IMR-90 (cell line): Measurements from ENCODE around the gene CFAP92. TPM values are rescaled to one million over a fixed set of nuclear protein-coding genes. Genes with fewer than 3 reads are reported as not detected.

ENCODE experiments used
- ATAC-seq: fragments of 200-7000 bp; cut with Tn5 transposase; 2 replicates; pipeline ENCODE4 v1.9.1; 2020; ENCODE audit warnings: low read depth, mild to moderate bottlenecking, moderate library complexity
- BruUV-seq: library from RNA; stranded (reverse); fragments of 400-500 nt; replicated peaks from 2 replicates; lab custom pipeline; 2021; lab: Mats Ljungman, UMichigan
- CTCF ChIA-PET: fragments of 300-600 bp; formaldehyde crosslinking; extraction: SDS; loops from one replicate; lab custom pipeline; 2021; ENCODE audit warnings: antibody characterized with exemption; lab: Yijun Ruan, JAX
- POLR2A ChIA-PET: fragments of 300-600 bp; sonication (Branson Sonifier 250); formaldehyde crosslinking; loops from one replicate; lab custom pipeline; 2022; ENCODE audit warnings: antibody characterized with exemption; ENCODE audit not compliant: unreplicated experiment; lab: Charles Lee
- DNase-seq: peaks from one replicate; pipeline ENCODE4 v3.0.0; 2013
- H2AFZ ChIP-seq: replicated peaks from 2 replicates; pipeline ENCODE3; 2013; ENCODE audit warnings: low read length, mild to moderate bottlenecking; ENCODE audit not compliant: poor library complexity
- H2AK5ac ChIP-seq: 2 replicates; pipeline ENCODE4 v1.6.1; 2013; ENCODE audit warnings: low read depth, low read length, inconsistent platforms
- H2AK9ac ChIP-seq: replicated peaks from 2 replicates; pipeline ENCODE3; 2013; ENCODE audit warnings: mild to moderate bottlenecking, low read depth, low read length, moderate library complexity; ENCODE audit not compliant: poor library complexity
- H2BK120ac ChIP-seq: 2 replicates; pipeline ENCODE4 v1.6.1; 2013; ENCODE audit warnings: low read depth, low read length, inconsistent platforms
- H2BK15ac ChIP-seq: 3 replicates; pipeline ENCODE4 v1.6.1; 2013; ENCODE audit warnings: low read depth, low read length, inconsistent platforms
- H2BK20ac ChIP-seq: 2 replicates; pipeline ENCODE4 v1.6.1; 2013; ENCODE audit warnings: low read depth, mild to moderate bottlenecking, inconsistent platforms, low read length, moderate library complexity
- H2BK5ac ChIP-seq: 2 replicates; pipeline ENCODE4 v1.6.1; 2013; ENCODE audit warnings: mild to moderate bottlenecking, low read depth, low read length, inconsistent platforms; ENCODE audit not compliant: poor library complexity, severe bottlenecking
- H3K14ac ChIP-seq: replicated peaks from 2 replicates; pipeline ENCODE4 v1.6.1; 2013; ENCODE audit warnings: low read depth, low read length, inconsistent platforms
- H3K18ac ChIP-seq: 2 replicates; pipeline ENCODE4 v1.6.1; 2013; ENCODE audit warnings: low read depth, low read length, control low read depth
- H3K23ac ChIP-seq: 2 replicates; pipeline ENCODE4 v1.6.1; 2013; ENCODE audit warnings: low read depth, low read length, inconsistent platforms
- H3K27ac ChIP-seq: 2 replicates; pipeline ENCODE4 v1.5.1; 2013; ENCODE audit warnings: mild to moderate bottlenecking, control low read depth, low read length; ENCODE audit not compliant: insufficient read depth
- H3K27me3 ChIP-seq: 2 replicates; pipeline ENCODE4 v1.6.1; 2013; ENCODE audit warnings: low read length; ENCODE audit not compliant: control insufficient read depth, insufficient read depth
- H3K36me3 ChIP-seq: 2 replicates; pipeline ENCODE4 v1.6.1; 2013; ENCODE audit warnings: low read length, mixed read lengths; ENCODE audit not compliant: control insufficient read depth, insufficient read depth
- H3K4ac ChIP-seq: 2 replicates; pipeline ENCODE4 v1.6.1; 2013; ENCODE audit warnings: low read depth, low read length, inconsistent platforms
- H3K4me1 ChIP-seq: 2 replicates; pipeline ENCODE4 v1.6.1; 2013; ENCODE audit warnings: low read length, mixed read lengths; ENCODE audit not compliant: control insufficient read depth, insufficient read depth
- H3K4me2 ChIP-seq: 2 replicates; pipeline ENCODE4 v1.6.1; 2013; ENCODE audit warnings: low read depth, mild to moderate bottlenecking, control low read depth, low read length, moderate library complexity
- H3K4me3 ChIP-seq: 2 replicates; pipeline ENCODE4 v1.5.1; 2013; ENCODE audit warnings: low read depth, mild to moderate bottlenecking, control low read depth, low read length, moderate library complexity; ENCODE audit not compliant: insufficient read depth
- H3K56ac ChIP-seq: 2 replicates; pipeline ENCODE4 v1.6.1; 2013; ENCODE audit warnings: low read length, inconsistent platforms; ENCODE audit not compliant: insufficient read depth; ENCODE audit errors: extremely low read depth
- H3K79me1 ChIP-seq, 2 experiments: 2 replicates each; pipeline ENCODE4 v1.6.1; 2013; ENCODE audit warnings: low read length in 2 of 2, inconsistent platforms in 1 of 2, low read depth in 1 of 2
- H3K9ac ChIP-seq: 2 replicates; pipeline ENCODE4 v1.6.1; 2013; ENCODE audit warnings: low read depth, low read length, control low read depth
- H3K9me1 ChIP-seq: 2 replicates; pipeline ENCODE4 v1.6.1; 2013; ENCODE audit warnings: low read length, inconsistent platforms; ENCODE audit not compliant: insufficient read depth
- H3K9me3 ChIP-seq: 2 replicates; pipeline ENCODE4 v1.6.1; 2013; ENCODE audit warnings: low read length; ENCODE audit not compliant: control insufficient read depth, insufficient read depth
- H4K20me1 ChIP-seq: 2 replicates; pipeline ENCODE4 v1.6.1; 2013; ENCODE audit warnings: low read length, inconsistent platforms; ENCODE audit not compliant: insufficient read depth
- H4K5ac ChIP-seq: 2 replicates; pipeline ENCODE4 v1.6.1; 2013; ENCODE audit warnings: mild to moderate bottlenecking, low read depth, low read length, control low read depth
- H4K8ac ChIP-seq, 2 experiments: 2 replicates each; pipeline ENCODE4 v1.6.1; 2013; ENCODE audit warnings: low read depth in 2 of 2, low read length in 2 of 2, control low read depth in 1 of 2, inconsistent platforms in 1 of 2
- H4K91ac ChIP-seq: 2 replicates; pipeline ENCODE4 v1.6.1; 2013; ENCODE audit warnings: low read depth, low read length, inconsistent platforms; ENCODE audit not compliant: insufficient read depth
- BHLHE40 ChIP-seq: fragments of 150-350 bp; IDR thresholded peaks from 2 replicates; pipeline ENCODE4 v1.6.1; 2016; ENCODE audit warnings: mild to moderate bottlenecking, low read depth, low read length
- CEBPB ChIP-seq: IDR thresholded peaks from 2 replicates; pipeline ENCODE4 v1.6.1; 2012; ENCODE audit warnings: low read depth, low read length, improper control_type of control experiment
- CHD1 ChIP-seq: IDR thresholded peaks from 2 replicates; pipeline ENCODE4 v1.6.1; 2012; ENCODE audit warnings: low read depth, low read length, improper control_type of control experiment
- CTCF ChIP-seq: conservative IDR thresholded peaks from 2 replicates; pipeline ENCODE4 v1.5.1; 2012; ENCODE audit warnings: mild to moderate bottlenecking, low read depth, low read length, improper control_type of control experiment
- ELK1 ChIP-seq: fragments of 150-350 bp; IDR thresholded peaks from 2 replicates; pipeline ENCODE4 v1.6.1; 2016; ENCODE audit warnings: low read depth, mild to moderate bottlenecking, low read length, moderate library complexity, borderline replicate concordance
- FOS ChIP-seq: fragments of 150-350 bp; IDR thresholded peaks from 2 replicates; pipeline ENCODE4 v1.6.1; 2016; ENCODE audit warnings: low read depth, low read length
- MAFK ChIP-seq: IDR thresholded peaks from 2 replicates; pipeline ENCODE4 v1.6.1; 2012; ENCODE audit warnings: low read depth, low read length, improper control_type of control experiment
- MAZ ChIP-seq: IDR thresholded peaks from 2 replicates; pipeline ENCODE4 v1.6.1; 2012; ENCODE audit warnings: low read depth, mild to moderate bottlenecking, low read length, improper control_type of control experiment, moderate library complexity, borderline replicate concordance
- MXI1 ChIP-seq: IDR thresholded peaks from 2 replicates; pipeline ENCODE4 v1.6.1; 2012; ENCODE audit warnings: low read depth, mild to moderate bottlenecking, low read length, moderate library complexity, borderline replicate concordance
- NFE2L2 ChIP-seq: fragments of 150-350 bp; IDR thresholded peaks from 2 replicates; pipeline ENCODE4 v1.6.1; 2016; ENCODE audit warnings: low read depth, mild to moderate bottlenecking, low read length
- POLR2A ChIP-seq: IDR thresholded peaks from 2 replicates; pipeline ENCODE4 v1.6.1; 2012; ENCODE audit warnings: mild to moderate bottlenecking, low read depth, low read length
- RAD21 ChIP-seq: IDR thresholded peaks from 2 replicates; pipeline ENCODE4 v1.6.1; 2012; ENCODE audit warnings: low read length, improper control_type of control experiment
- RCOR1 ChIP-seq: IDR thresholded peaks from 2 replicates; pipeline ENCODE4 v1.6.1; 2012; ENCODE audit warnings: mild to moderate bottlenecking, low read length, improper control_type of control experiment; ENCODE audit not compliant: insufficient replicate concordance
- RFX5 ChIP-seq: IDR thresholded peaks from 2 replicates; pipeline ENCODE4 v1.8.0; 2012; ENCODE audit warnings: low read depth, mild to moderate bottlenecking, low read length, moderate library complexity
- SMC3 ChIP-seq: fragments of 150-350 bp; IDR thresholded peaks from 2 replicates; pipeline ENCODE4 v1.6.1; 2016; ENCODE audit warnings: low read depth, mild to moderate bottlenecking, antibody characterized with exemption, low read length, moderate library complexity
- USF2 ChIP-seq: fragments of 150-350 bp; IDR thresholded peaks from 2 replicates; pipeline ENCODE4 v1.6.1; 2017; ENCODE audit warnings: mild to moderate bottlenecking, antibody characterized with exemption, low read length, low read depth
- WGBS, 2 experiments: methylation state at CpG; one replicate each; pipeline versions ENCODE4 v1.1.5 to v1.1.7; 2013; ENCODE audit warnings: missing lambda C conversion rate in 2 of 2; ENCODE audit not compliant: insufficient read length in 1 of 2; ENCODE audit errors: extremely low coverage in 2 of 2; 5-methylcytosine and 5-hydroxymethylcytosine counted together
- dilution Hi-C: fragments of 300-500 bp; cut with HindIII; formaldehyde crosslinking; loops from one replicate; pipeline ENCODE4 v1.14.3; 2018; ENCODE audit warnings: low sequenced_read_pairs; ENCODE audit not compliant: unreplicated experiment
- in situ Hi-C: fragments of 300-500 bp; cut with MboI; formaldehyde crosslinking; loops from 3 replicates; pipeline ENCODE4 v1.14.3; 2019; ENCODE audit warnings: low sequenced_read_pairs, inconsistent platforms, mixed read lengths
- intact Hi-C: fragments of 100-400 bp; cut with micrococcal nuclease; formaldehyde crosslinking; loops from 2 replicates; pipeline ENCODE4 v1.10.0; 2022
- polyA plus RNA-seq, 3 experiments: library from polyadenylated mRNA; depleted of rRNA; stranded (reverse); fragments of >200 nt; gene quantifications; 2 replicates each; pipeline ENCODE4 v1.2.3, GENCODE V29; 2012; ENCODE audit warnings: low replicate concordance in 1 of 3
- total RNA-seq: library from RNA; depleted of rRNA; stranded (reverse); fragments of >200 nt; gene quantifications from 2 replicates; pipeline ENCODE4 v1.2.3, GENCODE V29; 2012

Gene CFAP92
- total and polyA plus RNA-seq, 2 of the 4 experiments (the other 2 are of a cell fraction) = not detected

GRCh38 chr3:128922804-128923459 is 70.9 kb downstream of the CFAP92 start:
- Histone ChIP-seq H4K8ac (no peak overlapping the region), H3K9me1 (no peaks in the 10 kb centered on the region), H2BK120ac (no peak overlapping the region), H3K4me3 (no peak overlapping the region), H4K20me1 (no peaks in the 10 kb centered on the region), H4K5ac (no peak overlapping the region), H3K18ac (no peak overlapping the region), H2BK15ac (no peak overlapping the region), H3K4me1 (no peaks in the 10 kb centered on the region), H3K4ac (no peak overlapping the region), H3K23ac (no peak overlapping the region), H2BK20ac (no peak overlapping the region), H3K27ac (no peak overlapping the region), H2AK5ac (no peak overlapping the region), H2AK9ac (no peak overlapping the region), H3K36me3 (peaks cover 1% of the 10 kb centered on the region; the same call in 1 of the 2 replicates), H2AFZ (no peak overlapping the region), H3K14ac (no peak overlapping the region), H3K4me2 (no peak overlapping the region), H3K27me3 (no peaks in the 10 kb centered on the region), H3K9me3 (peaks cover 36% of the 10 kb centered on the region), H3K56ac (no peak overlapping the region), H3K9ac (no peak overlapping the region), H3K79me1 (no peaks in the 10 kb centered on the region), H4K91ac (no peak overlapping the region), H2BK5ac (no peak overlapping the region)
- CTCF ChIA-PET = no interaction called here
- in situ Hi-C loops (no loop called here), dilution Hi-C loops (no loop called here), intact Hi-C loops (no loop called here)
- POLR2A ChIA-PET = no interaction called here
- WGBS, 2 experiments = 100% methylated on average over 1 of the region's 10 CpGs; no CpG with 5 or more reads in 1 of the 2 experiments
- no peak for DNase-seq
- no peak for ATAC-seq
- TF ChIP-seq POLR2A = no peak
- no peak for TF ChIP-seq RAD21
- TF ChIP-seq MAZ = no peak
- no peak for TF ChIP-seq CHD1
- no peak for TF ChIP-seq CTCF
- no peak for TF ChIP-seq MAFK
- TF ChIP-seq RFX5 = no peak
- no peak for TF ChIP-seq SMC3
- TF ChIP-seq USF2 = no peak
- no peak for TF ChIP-seq CEBPB
- no peak for TF ChIP-seq NFE2L2
- no peak for TF ChIP-seq FOS
- TF ChIP-seq RCOR1 = no peak
- TF ChIP-seq BHLHE40 = no peak
- TF ChIP-seq ELK1 = no peak
- TF ChIP-seq MXI1 = no peak
- no TSS peak for BruUV-seq
